ENCODE measurements around the gene UGT1A8. TPM values are rescaled to one million over a fixed set of nuclear protein-coding genes. Genes with fewer than 3 reads are reported as not detected.

The UGT1A8 gene
- total and polyA plus RNA-seq, 2 experiments from 2014 or later, result 0.45 TPM; not detected in 1

Other genes with a start within 250 kb of the UGT1A8 start
- 11.7 and 13.5 TPM in 2 replicates for gene USP40, start 50.9 kb upstream of the UGT1A8 start, total RNA-seq (2014; rRNA removed; shearing (Covaris generic))
- 4.0 and 5.7 TPM in 2 replicates for gene USP40, start 50.9 kb upstream of the UGT1A8 start, polyA plus RNA-seq (2016; fragmentation: Nextera tagmentation; extraction: Ambion mirVana)
- 0.23 TPM in 1 of 2 replicates, not detected in the other for gene UGT1A10, start 18.8 kb downstream of the UGT1A8 start, total RNA-seq (2014; rRNA removed; shearing (Covaris generic))
- gene UGT1A10, start 18.8 kb downstream of the UGT1A8 start, polyA plus RNA-seq (2016; fragmentation: Nextera tagmentation; extraction: Ambion mirVana), result not detected in 2 replicates
- not detected in 2 replicates for gene UGT1A9, start 54.3 kb downstream of the UGT1A8 start, total RNA-seq (2014; rRNA removed; shearing (Covaris generic))
- gene UGT1A9, start 54.3 kb downstream of the UGT1A8 start, polyA plus RNA-seq (2016; fragmentation: Nextera tagmentation; extraction: Ambion mirVana), result not detected in 2 replicates
- gene UGT1A7, start 64.3 kb downstream of the UGT1A8 start, total RNA-seq (2014; rRNA removed; shearing (Covaris generic)), result not detected in 2 replicates
- not detected in 2 replicates for gene UGT1A7, start 64.3 kb downstream of the UGT1A8 start, polyA plus RNA-seq (2016; fragmentation: Nextera tagmentation; extraction: Ambion mirVana)
- gene UGT1A6, start 75.3 kb downstream of the UGT1A8 start, total RNA-seq (2014; rRNA removed; shearing (Covaris generic)), result not detected in 2 replicates
- gene UGT1A6, start 75.3 kb downstream of the UGT1A8 start, polyA plus RNA-seq (2016; fragmentation: Nextera tagmentation; extraction: Ambion mirVana), result not detected in 2 replicates
- gene UGT1A5, start 95.3 kb downstream of the UGT1A8 start, total RNA-seq (2014; rRNA removed; shearing (Covaris generic)), result not detected in 2 replicates
- gene UGT1A5, start 95.3 kb downstream of the UGT1A8 start, polyA plus RNA-seq (2016; fragmentation: Nextera tagmentation; extraction: Ambion mirVana), result not detected in 2 replicates
- gene UGT1A4, start 101.1 kb downstream of the UGT1A8 start, total RNA-seq (2014; rRNA removed; shearing (Covaris generic)), result not detected in 2 replicates
- not detected in 2 replicates for gene UGT1A4, start 101.1 kb downstream of the UGT1A8 start, polyA plus RNA-seq (2016; fragmentation: Nextera tagmentation; extraction: Ambion mirVana)
- gene UGT1A3, start 111.4 kb downstream of the UGT1A8 start, total RNA-seq (2014; rRNA removed; shearing (Covaris generic)), result not detected in 2 replicates
- gene UGT1A3, start 111.4 kb downstream of the UGT1A8 start, polyA plus RNA-seq (2016; fragmentation: Nextera tagmentation; extraction: Ambion mirVana), result not detected in 2 replicates
- not detected in 2 replicates for gene UGT1A1, start 142.6 kb downstream of the UGT1A8 start, total RNA-seq (2014; rRNA removed; shearing (Covaris generic))
- not detected in 2 replicates for gene UGT1A1, start 142.6 kb downstream of the UGT1A8 start, polyA plus RNA-seq (2016; fragmentation: Nextera tagmentation; extraction: Ambion mirVana)
- not detected in 2 replicates for gene MROH2A, start 160.7 kb downstream of the UGT1A8 start, total RNA-seq (2014; rRNA removed; shearing (Covaris generic))
- not detected in 2 replicates for gene MROH2A, start 160.7 kb downstream of the UGT1A8 start, polyA plus RNA-seq (2016; fragmentation: Nextera tagmentation; extraction: Ambion mirVana)
- gene HJURP, start 236.9 kb downstream of the UGT1A8 start, total RNA-seq (2014; rRNA removed; shearing (Covaris generic)), result 49.2 and 54.8 TPM in 2 replicates
- 42.9 and 49.4 TPM in 2 replicates for gene HJURP, start 236.9 kb downstream of the UGT1A8 start, polyA plus RNA-seq (2016; fragmentation: Nextera tagmentation; extraction: Ambion mirVana)